ENCODE measurements around the gene STN1.

DNA sequence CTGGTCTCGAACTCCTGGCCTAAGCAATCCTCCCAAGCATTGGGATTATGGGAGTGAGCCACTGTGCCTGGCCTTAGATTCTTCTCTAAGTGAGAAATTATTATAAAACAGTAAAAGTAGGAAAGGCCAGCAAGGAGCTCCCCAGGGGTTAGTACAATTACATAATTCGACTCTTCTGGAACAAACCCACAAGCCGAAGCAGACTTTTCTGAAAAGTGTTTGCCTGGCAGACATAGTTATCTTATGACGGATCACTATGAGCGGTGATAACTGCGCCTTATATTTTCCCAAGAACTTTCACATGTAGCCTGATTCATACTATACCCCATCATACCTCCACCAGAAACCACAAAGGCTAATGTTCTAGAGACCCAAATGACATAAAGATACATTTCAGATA is 32.4 kb downstream of the STN1 start:
- TF ChIP-seq, protein P1, sequence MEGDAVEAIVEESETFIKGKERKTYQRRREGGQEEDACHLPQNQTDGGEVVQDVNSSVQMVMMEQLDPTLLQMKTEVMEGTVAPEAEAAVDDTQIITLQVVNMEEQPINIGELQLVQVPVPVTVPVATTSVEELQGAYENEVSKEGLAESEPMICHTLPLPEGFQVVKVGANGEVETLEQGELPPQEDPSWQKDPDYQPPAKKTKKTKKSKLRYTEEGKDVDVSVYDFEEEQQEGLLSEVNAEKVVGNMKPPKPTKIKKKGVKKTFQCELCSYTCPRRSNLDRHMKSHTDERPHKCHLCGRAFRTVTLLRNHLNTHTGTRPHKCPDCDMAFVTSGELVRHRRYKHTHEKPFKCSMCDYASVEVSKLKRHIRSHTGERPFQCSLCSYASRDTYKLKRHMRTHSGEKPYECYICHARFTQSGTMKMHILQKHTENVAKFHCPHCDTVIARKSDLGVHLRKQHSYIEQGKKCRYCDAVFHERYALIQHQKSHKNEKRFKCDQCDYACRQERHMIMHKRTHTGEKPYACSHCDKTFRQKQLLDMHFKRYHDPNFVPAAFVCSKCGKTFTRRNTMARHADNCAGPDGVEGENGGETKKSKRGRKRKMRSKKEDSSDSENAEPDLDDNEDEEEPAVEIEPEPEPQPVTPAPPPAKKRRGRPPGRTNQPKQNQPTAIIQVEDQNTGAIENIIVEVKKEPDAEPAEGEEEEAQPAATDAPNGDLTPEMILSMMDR (IDR thresholded peaks at IDR 0.05): no peak
- TF ChIP-seq POLR2A (IDR thresholded peaks at IDR 0.05) (no peak), POLR2AphosphoS5 (IDR thresholded peaks at IDR 0.05) (no peak)
